Measurements from ENCODE around the gene ANXA2R. TPM values are rescaled to one million over a fixed set of nuclear protein-coding genes. Genes with fewer than 3 reads are reported as not detected.

ANXA2R gene
- total RNA-seq, 1 experiment from 2014 or later = 0.20 TPM

GRCh38 chr5:43019291-43019613 lies 20.9 kb downstream of the ANXA2R start:
- peaks cover 69% of the 10 kb centered on the region; the same call in 1 of the 2 replicates for H3K27me3 ChIP-seq (ENCODE audit: insufficient read depth, low read length)
- H3K27ac ChIP-seq (ENCODE audit: insufficient read length, low read depth, low read length) = no peak overlapping the region
- no peak overlapping the region for H3K9ac ChIP-seq (ENCODE audit: extremely low read depth, insufficient read length, low read length)
- no peak overlapping the region for H4K91ac ChIP-seq (ENCODE audit: insufficient read length, low read depth, low read length)
- Mint-ChIP-seq H3K9me3 (peaks cover 0 to 6% of the 10 kb centered on the region in 2 experiments; a peak in 3 of 5 replicates), H3K27me3 (ENCODE audit: low read depth) (peaks cover 98% of the 10 kb centered on the region), H3K4me1 (peaks cover 37 to 40% of the 10 kb centered on the region in 2 experiments), H3K27ac (no peak overlapping the region), H3K4me3 (peak overlapping the region; percentile 58 to 75; a peak in 2 of 5 replicates), H3K36me3 (ENCODE audit: insufficient read depth in 1 of 3, low read depth in 3 of 3) (no peaks in the 10 kb centered on the region)
- no peaks in the 10 kb centered on the region for H3K79me1 ChIP-seq (ENCODE audit: insufficient read depth, low read depth, low read length, poor library complexity, severe bottlenecking)
- no peak overlapping the region for H2BK5ac ChIP-seq (ENCODE audit: insufficient read length, low read length)
- H3K23me2 ChIP-seq (ENCODE audit: insufficient read length, low read depth, low read length, poor library complexity, severe bottlenecking) = peaks cover 12% of the 10 kb centered on the region
- H2AK5ac ChIP-seq (ENCODE audit: insufficient read length, low read length) = no peak overlapping the region
- H3T11ph ChIP-seq (ENCODE audit: low read length) = no peak overlapping the region
- no peak for TF ChIP-seq CTCF (conservative IDR thresholded peaks at IDR 0.05)
- no peak overlapping the region for H2BK12ac ChIP-seq (ENCODE audit: insufficient read length, low read depth, low read length)
- H3K18ac ChIP-seq (ENCODE audit: insufficient read length, low read depth, low read length) = no peak overlapping the region
- no peak overlapping the region for H2BK15ac ChIP-seq (ENCODE audit: low read depth, low read length)
- no peak overlapping the region for H2BK20ac ChIP-seq (ENCODE audit: low read depth, low read length, poor library complexity, severe bottlenecking)
- H2AFZ ChIP-seq (ENCODE audit: low read length) = no peak overlapping the region
- H4K20me1 ChIP-seq (ENCODE audit: control insufficient read depth, insufficient read depth, insufficient read length) = no peaks in the 10 kb centered on the region
- no peak overlapping the region for H3K56ac ChIP-seq (ENCODE audit: insufficient read length, low read depth, low read length)
- H4K5ac ChIP-seq (ENCODE audit: insufficient read length, low read depth, low read length) = no peak overlapping the region
- H4K8ac ChIP-seq (replicated peaks; ENCODE audit: insufficient read length, low read depth, low read length) = no peak overlapping the region
- peaks cover 9% of the 10 kb centered on the region for H3K4me1 ChIP-seq (ENCODE audit: insufficient read depth, low read length)
- no peak overlapping the region for H3K14ac ChIP-seq (ENCODE audit: insufficient read depth, low read length)
- no CpG with 5 or more reads among the region's 6 CpGs for WGBS (ENCODE audit: extremely low coverage, insufficient read length, low lambda C conversion rate)
- no peaks in the 10 kb centered on the region for H3K79me2 ChIP-seq (ENCODE audit: insufficient read depth, low read length)
- no peak for DNase-seq
- peak overlapping the region; percentile 2 for H3K4me2 ChIP-seq (ENCODE audit: insufficient read depth, insufficient read length, low read length)
- H3K23ac ChIP-seq (ENCODE audit: insufficient read length, low read depth, low read length) = no peak overlapping the region
- no peaks in the 10 kb centered on the region for H3K9me3 ChIP-seq (ENCODE audit: control insufficient read depth, low read depth, low read length)
- no peak overlapping the region for H3K4ac ChIP-seq (ENCODE audit: low read depth, low read length)
- H2BK120ac ChIP-seq (ENCODE audit: low read depth, low read length, poor library complexity, severe bottlenecking) = no peak overlapping the region

Measured in H9 (cell line).